Fibroblast of skin of right biceps (primary cell): ENCODE data around the gene CTBS.

ENCODE experiments used
- DNase-seq: peaks from one replicate; pipeline ENCODE4 v3.0.0-alpha.2; 2013

Gene CTBS

GRCh38 chr1:84504580-84505492 lies 69.4 kb downstream of the CTBS start:
- DNase-seq: peak; percentile 73

- no peak for DNase-seq
Observed at GRCh38 chr1:84502927-84503326, 71.3 kb downstream of the CTBS start.
